B cell (primary cell): ENCODE measurements around the gene GAMT. TPM values are rescaled to one million over a fixed set of nuclear protein-coding genes. Genes with fewer than 3 reads are reported as not detected.

Experiments
- ATAC-seq: fragments of 200-7000 bp; cut with Tn5 transposase; one replicate; pipeline ENCODE4 v1.10.0; 2021; ENCODE audit warnings: low read depth, mild to moderate bottlenecking, moderate number of reproducible peaks, moderate library complexity
- CTCF ChIA-PET: fragments of 350-600 bp; sonication (Branson Sonifier 250); formaldehyde crosslinking; loops from one replicate; lab custom pipeline; 2021; ENCODE audit warnings: antibody characterized with exemption, inconsistent platforms; lab: Charles Lee
- POLR2A ChIA-PET: fragments of 350-600 bp; sonication (Branson Sonifier 250); formaldehyde crosslinking; loops from one replicate; lab custom pipeline; 2021; ENCODE audit warnings: antibody characterized with exemption; lab: Charles Lee
- DNase-seq: peaks from one replicate; pipeline ENCODE4 v3.0.0; 2013
- H2AFZ ChIP-seq: 2 replicates; pipeline ENCODE4 v1.6.1; 2012; ENCODE audit warnings: mild to moderate bottlenecking, low read depth, low read length; ENCODE audit not compliant: insufficient read depth, poor library complexity, severe bottlenecking
- H3K27ac ChIP-seq, 2 donors: 1 replicate in 1 of 2; 2 replicates in 1 of 2; pipeline ENCODE4 v1.5.1; 2012 to 2013; ENCODE audit warnings: low read length in 2 of 2, mild to moderate bottlenecking in 2 of 2, moderate library complexity in 1 of 2
- H3K27me3 ChIP-seq, 4 experiments: fragments of 200-600 bp in 1 of 4; sonication (generic) in 1 of 4; replicated peaks in 1 of 4; 1 replicate in 2 of 4; 2 replicates in 2 of 4; pipeline versions ENCODE4 v1.6.1 to v1.7.0; 2013 to 2016; ENCODE audit warnings: low read length in 3 of 4, mild to moderate bottlenecking in 2 of 4, mixed read lengths in 1 of 4, moderate library complexity in 1 of 4; ENCODE audit not compliant: insufficient read depth in 4 of 4, control insufficient read depth in 3 of 4; ENCODE audit errors: control extremely low read depth in 1 of 4
- H3K36me3 ChIP-seq, 2 experiments: replicated peaks in 1 of 2; 1 replicate in 1 of 2; 2 replicates in 1 of 2; pipeline versions ENCODE4 v1.6.1 to v1.7.1; 2013; ENCODE audit warnings: low read length in 1 of 2; ENCODE audit not compliant: insufficient read depth in 2 of 2, control insufficient read depth in 1 of 2; ENCODE audit errors: control extremely low read depth in 1 of 2, extremely low read depth in 1 of 2
- H3K4me1 ChIP-seq, 2 donors: fragments of 200-600 bp in 1 of 2; sonication (generic) in 1 of 2; 1 replicate in 1 of 2; 2 replicates in 1 of 2; pipeline versions ENCODE4 v1.5.1 to v1.6.1; 2013 to 2017; ENCODE audit warnings: low read length in 2 of 2; ENCODE audit not compliant: control insufficient read depth in 2 of 2, insufficient read depth in 2 of 2
- H3K4me2 ChIP-seq: replicated peaks from 2 replicates; pipeline ENCODE3; 2012; ENCODE audit warnings: mild to moderate bottlenecking, low read depth, low read length; ENCODE audit not compliant: poor library complexity, severe bottlenecking
- H3K4me3 ChIP-seq, 5 experiments: fragments of 200-600 bp in 1 of 5; sonication (generic) in 1 of 5; 1 replicate in 3 of 5; 2 replicates in 2 of 5; pipeline versions ENCODE4 v1.5.1 to v1.7.0; 2011 to 2016; ENCODE audit warnings: low read length in 4 of 5, mild to moderate bottlenecking in 4 of 5, low read depth in 2 of 5, control low read depth in 1 of 5, moderate library complexity in 1 of 5; ENCODE audit not compliant: insufficient read depth in 1 of 5; ENCODE audit errors: control extremely low read depth in 1 of 5, extremely low read depth in 1 of 5
- H3K79me2 ChIP-seq: fragments of 200-600 bp; sonication (generic); one replicate; pipeline ENCODE4 v1.6.0; 2016; ENCODE audit warnings: low read length; ENCODE audit not compliant: control insufficient read depth, insufficient read depth
- H3K9ac ChIP-seq: fragments of 200-600 bp; sonication (generic); 2 replicates; pipeline ENCODE4 v1.6.1; 2017; ENCODE audit warnings: mild to moderate bottlenecking, low read length, moderate library complexity
- H3K9me3 ChIP-seq, 3 donors: one replicate each; pipeline versions ENCODE4 v1.6.1 to v1.7.1; 2013; ENCODE audit warnings: low read length in 2 of 3; ENCODE audit not compliant: control insufficient read depth in 2 of 3, insufficient read depth in 1 of 3; ENCODE audit errors: control extremely low read depth in 1 of 3
- H4K20me1 ChIP-seq: 2 replicates; pipeline ENCODE4 v1.6.0; 2012; ENCODE audit warnings: mild to moderate bottlenecking, low read length; ENCODE audit not compliant: insufficient read depth, control insufficient read depth, poor library complexity, severe bottlenecking
- H3K27ac Mint-ChIP-seq: one replicate; pipeline ENCODE4 v1.8.0; 2021; ENCODE audit warnings: mixed read lengths
- H3K27me3 Mint-ChIP-seq: one replicate; pipeline ENCODE4 v1.8.0; 2021; ENCODE audit warnings: mixed read lengths
- H3K4me1 Mint-ChIP-seq: one replicate; pipeline ENCODE4 v1.8.0; 2021; ENCODE audit warnings: mixed read lengths
- H3K4me3 Mint-ChIP-seq: one replicate; pipeline ENCODE4 v1.8.0; 2021; ENCODE audit warnings: mixed read lengths
- H3K9me3 Mint-ChIP-seq: one replicate; pipeline ENCODE4 v1.8.0; 2022; ENCODE audit warnings: mixed read lengths; ENCODE audit not compliant: insufficient read depth
- EZH2 ChIP-seq: IDR thresholded peaks from 2 replicates; pipeline ENCODE4 v1.6.1; 2012; ENCODE audit warnings: borderline replicate concordance, low read depth, mild to moderate bottlenecking, moderate library complexity, low read length; ENCODE audit not compliant: insufficient read depth, poor library complexity, severe bottlenecking
- WGBS: methylation state at CpG from one replicate; pipeline ENCODE4 v1.1.5; 2013; ENCODE audit warnings: missing lambda C conversion rate; ENCODE audit not compliant: insufficient coverage; 5-methylcytosine and 5-hydroxymethylcytosine counted together
- intact Hi-C: fragments of 100-400 bp; cut with micrococcal nuclease; formaldehyde crosslinking; loops from one replicate; pipeline ENCODE4 v1.10.0; 2022
- polyA plus RNA-seq: library from polyadenylated mRNA; depleted of rRNA; stranded (reverse); fragments of >200 nt; gene quantifications from 2 replicates; pipeline ENCODE4 v1.2.3, GENCODE V29; 2012
- total RNA-seq, 2 donors: library from RNA; stranded (reverse); fragments of 120-200 nt in 1 of 2; gene quantifications; 1 replicate in 1 of 2; 2 replicates in 1 of 2; pipeline versions ENCODE4 v1.2.3 to v1.2.4, GENCODE V29; 2013 to 2022
- TF ChIP-seq, protein P1 (sequence below): fragments of 200-600 bp; IDR thresholded peaks from one replicate; pipeline ENCODE4 v1.8.0; 2022; ENCODE audit warnings: antibody characterized with exemption, mild to moderate bottlenecking

Gene GAMT
- total and polyA plus RNA-seq, 2 donors (not counting 1 experiment from before 2014, with no cell fraction given), result 8.8 to 12.1 TPM

DNA sequence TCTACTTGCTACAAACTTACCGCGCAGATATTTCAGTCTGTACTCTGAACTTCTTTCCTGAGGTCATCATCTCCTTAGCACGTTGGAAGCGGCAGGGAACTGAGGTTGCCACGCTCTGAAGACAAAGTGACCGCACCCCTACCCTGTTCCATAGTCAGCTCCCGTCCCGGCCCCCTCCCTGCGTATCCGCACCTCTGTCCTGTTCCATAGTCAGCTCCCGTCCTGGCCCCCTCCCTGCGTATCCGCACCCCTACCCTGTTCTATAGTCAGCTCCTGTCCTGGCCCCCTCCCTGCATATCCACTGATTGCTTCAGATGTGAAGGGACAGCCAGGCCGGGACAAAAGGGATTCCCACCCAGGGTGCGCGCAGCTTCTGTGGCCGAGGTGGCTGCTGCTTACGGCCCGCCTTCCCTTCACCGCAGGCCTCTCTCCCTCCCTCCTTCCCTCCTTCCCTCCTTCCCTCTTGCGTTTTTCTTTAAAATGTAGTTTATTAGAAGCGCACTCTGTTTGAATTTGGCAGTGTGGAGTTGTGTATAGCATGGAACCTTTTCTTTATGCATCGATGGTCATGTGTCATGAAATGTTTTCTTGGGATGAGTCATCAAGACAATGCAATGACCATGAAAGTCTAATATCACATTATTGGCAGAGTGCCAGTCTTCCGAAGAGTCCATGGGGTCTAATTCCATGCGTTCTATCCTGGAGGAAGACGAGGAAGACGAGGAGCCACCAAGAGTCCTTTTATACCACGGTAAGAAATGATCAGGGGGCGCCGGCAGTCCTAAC, 39.5 kb downstream of the GAMT start:
- ChIA-PET CTCF (no interaction called here), POLR2A (no interaction called here)
- TF ChIP-seq, protein P1, sequence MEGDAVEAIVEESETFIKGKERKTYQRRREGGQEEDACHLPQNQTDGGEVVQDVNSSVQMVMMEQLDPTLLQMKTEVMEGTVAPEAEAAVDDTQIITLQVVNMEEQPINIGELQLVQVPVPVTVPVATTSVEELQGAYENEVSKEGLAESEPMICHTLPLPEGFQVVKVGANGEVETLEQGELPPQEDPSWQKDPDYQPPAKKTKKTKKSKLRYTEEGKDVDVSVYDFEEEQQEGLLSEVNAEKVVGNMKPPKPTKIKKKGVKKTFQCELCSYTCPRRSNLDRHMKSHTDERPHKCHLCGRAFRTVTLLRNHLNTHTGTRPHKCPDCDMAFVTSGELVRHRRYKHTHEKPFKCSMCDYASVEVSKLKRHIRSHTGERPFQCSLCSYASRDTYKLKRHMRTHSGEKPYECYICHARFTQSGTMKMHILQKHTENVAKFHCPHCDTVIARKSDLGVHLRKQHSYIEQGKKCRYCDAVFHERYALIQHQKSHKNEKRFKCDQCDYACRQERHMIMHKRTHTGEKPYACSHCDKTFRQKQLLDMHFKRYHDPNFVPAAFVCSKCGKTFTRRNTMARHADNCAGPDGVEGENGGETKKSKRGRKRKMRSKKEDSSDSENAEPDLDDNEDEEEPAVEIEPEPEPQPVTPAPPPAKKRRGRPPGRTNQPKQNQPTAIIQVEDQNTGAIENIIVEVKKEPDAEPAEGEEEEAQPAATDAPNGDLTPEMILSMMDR, result no peak
- TF ChIP-seq EZH2, result no peak
- 96% methylated on average over 23 of the region's 30 CpGs for WGBS
- peaks cover 0 to 40% of the 10 kb centered on the region in 2 experiments for H3K36me3 ChIP-seq
- no peak overlapping the region for H3K27ac Mint-ChIP-seq
- peaks cover 0 to 2% (median 0%) of the 10 kb centered on the region in 3 donors for H3K9me3 ChIP-seq
- no peak for ATAC-seq
- H3K9me3 Mint-ChIP-seq, result no peaks in the 10 kb centered on the region
- no peak overlapping the region for H3K27ac ChIP-seq
- no peak overlapping the region for H3K9ac ChIP-seq
- H3K27me3 ChIP-seq, result no peaks in the 10 kb centered on the region
- H3K4me3 ChIP-seq, result no peak overlapping the region
- intact Hi-C loops, result no loop called here
- no peak overlapping the region for H2AFZ ChIP-seq
- peaks cover 13% of the 10 kb centered on the region for H3K79me2 ChIP-seq
- peaks cover 18 to 22% of the 10 kb centered on the region in 2 donors for H3K4me1 ChIP-seq
- DNase-seq, result no peak
- H4K20me1 ChIP-seq, result no peaks in the 10 kb centered on the region
- H3K4me1 Mint-ChIP-seq, result peaks cover 30% of the 10 kb centered on the region
- H3K27me3 Mint-ChIP-seq, result no peaks in the 10 kb centered on the region
- no peak overlapping the region for H3K4me2 ChIP-seq
- H3K4me3 Mint-ChIP-seq, result no peak overlapping the region

DNA sequence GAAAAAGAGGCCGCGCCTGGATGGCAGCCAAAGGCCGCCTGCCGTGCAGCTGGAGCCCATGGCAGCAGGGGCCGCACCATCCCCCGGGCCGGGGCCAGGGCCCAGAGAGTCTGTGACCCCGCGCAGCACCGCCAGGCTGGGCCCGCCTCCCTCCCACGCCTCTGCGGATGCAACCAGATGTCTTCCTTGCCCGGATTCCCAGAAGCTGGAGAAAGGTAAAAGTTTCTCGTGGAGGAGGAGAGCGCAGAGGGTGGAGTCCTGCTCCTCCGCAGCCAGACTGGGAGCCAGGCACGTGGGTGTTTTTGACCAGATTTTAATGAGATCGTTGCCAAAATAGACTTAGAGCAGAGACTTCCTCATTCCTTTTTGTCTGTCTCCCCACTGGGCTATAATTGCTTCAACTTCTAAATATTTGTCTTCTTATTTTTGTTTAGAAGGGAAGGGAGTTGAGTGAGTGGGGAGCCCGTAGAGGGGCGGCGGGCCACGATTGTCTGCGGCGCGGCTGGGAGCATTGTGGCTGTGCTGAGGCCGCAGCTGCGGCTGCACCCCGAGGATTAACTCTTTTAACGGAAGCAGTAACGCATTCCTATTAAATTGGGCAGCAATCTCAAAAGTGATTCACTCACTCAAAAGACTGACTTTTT, 40.4 kb downstream of the GAMT start:
- H3K4me3 ChIP-seq, result no peak overlapping the region
- Mint-ChIP-seq H3K4me3 (no peak overlapping the region), H3K4me1 (peaks cover 35% of the 10 kb centered on the region), H3K27ac (no peak overlapping the region), H3K9me3 (no peaks in the 10 kb centered on the region), H3K27me3 (no peaks in the 10 kb centered on the region)
- H3K9ac ChIP-seq, result no peak overlapping the region
- TF ChIP-seq EZH2, result no peak
- TF ChIP-seq, protein P1, result no peak
- no peak for ATAC-seq
- no peak overlapping the region for H2AFZ ChIP-seq
- POLR2A ChIA-PET, result no interaction called here
- peaks cover 0 to 2% (median 0%) of the 10 kb centered on the region in 3 donors for H3K9me3 ChIP-seq
- DNase-seq, result no peak
- no peak overlapping the region for H3K27ac ChIP-seq
- no peak overlapping the region for H3K4me2 ChIP-seq
- CTCF ChIA-PET, result no interaction called here
- no peaks in the 10 kb centered on the region for H3K27me3 ChIP-seq
- peaks cover 21 to 25% of the 10 kb centered on the region in 2 donors for H3K4me1 ChIP-seq
- intact Hi-C loops, result no loop called here
- H3K79me2 ChIP-seq, result peaks cover 13% of the 10 kb centered on the region
- H4K20me1 ChIP-seq, result no peaks in the 10 kb centered on the region
- WGBS, result 89% methylated on average over 27 of the region's 31 CpGs
- H3K36me3 ChIP-seq, result peaks cover 0 to 34% of the 10 kb centered on the region in 2 experiments
